ENCODE data around the gene DHPS. TPM values are rescaled to one million over a fixed set of nuclear protein-coding genes. Genes with fewer than 3 reads are reported as not detected.

Gene DHPS
- total and polyA plus RNA-seq, 2 of the 4 experiments (the other 2 are of a cell fraction) = 82.8 to 85.0 TPM

GRCh38 chr19:12705169-12705568 lies 23.5 kb upstream of the DHPS start:
- Histone ChIP-seq H3K4ac (ENCODE audit: low read depth, low read length) (no peak overlapping the region), H2BK20ac (ENCODE audit: low read depth, low read length) (no peak overlapping the region), H3K56ac (ENCODE audit: extremely low read depth, insufficient read depth, low read length) (no peak overlapping the region), H2BK15ac (ENCODE audit: low read depth, low read length) (no peak overlapping the region), H3K27ac (ENCODE audit: insufficient read depth, low read length) (no peak overlapping the region), H2BK120ac (ENCODE audit: low read depth, low read length) (no peak overlapping the region), H3K27me3 (ENCODE audit: control insufficient read depth, insufficient read depth, low read length) (no peaks in the 10 kb centered on the region), H2BK5ac (ENCODE audit: low read depth, low read length, poor library complexity, severe bottlenecking) (no peak overlapping the region), H3K36me3 (ENCODE audit: control insufficient read depth, insufficient read depth, low read length) (peaks cover 75% of the 10 kb centered on the region), H3K14ac (replicated peaks; ENCODE audit: low read depth, low read length) (no peak overlapping the region), H4K5ac (ENCODE audit: low read depth, low read length) (no peak overlapping the region), H2AK9ac (replicated peaks; ENCODE audit: low read depth, low read length, poor library complexity) (no peak overlapping the region), H4K91ac (ENCODE audit: insufficient read depth, low read depth, low read length) (no peak overlapping the region), H3K23ac (ENCODE audit: low read depth, low read length) (no peak overlapping the region), H3K18ac (ENCODE audit: low read depth, low read length) (no peak overlapping the region), H3K79me1 (ENCODE audit: low read depth in 1 of 2, low read length in 2 of 2) (peaks cover 10 to 25% of the 10 kb centered on the region in 2 experiments), H2AFZ (replicated peaks; ENCODE audit: low read length, poor library complexity) (peak overlapping the region; percentile 63), H3K9me3 (ENCODE audit: control insufficient read depth, insufficient read depth, low read length) (no peaks in the 10 kb centered on the region), H2AK5ac (ENCODE audit: low read depth, low read length) (no peak overlapping the region), H3K9ac (ENCODE audit: low read depth, low read length) (no peak overlapping the region), H3K4me3 (ENCODE audit: insufficient read depth, low read depth, low read length) (no peak overlapping the region), H4K20me1 (ENCODE audit: insufficient read depth, low read length) (peaks cover 14% of the 10 kb centered on the region), H3K9me1 (ENCODE audit: insufficient read depth, low read length) (no peaks in the 10 kb centered on the region), H3K4me2 (ENCODE audit: low read depth, low read length) (no peak overlapping the region), H4K8ac (ENCODE audit: low read depth in 2 of 2, low read length in 2 of 2) (no peak overlapping the region), H3K4me1 (ENCODE audit: control insufficient read depth, insufficient read depth, low read length) (no peaks in the 10 kb centered on the region)
- no TSS peak for BruUV-seq (replicated peaks)
- dilution Hi-C loops (cut with HindIII; ENCODE audit: low sequenced_read_pairs, unreplicated experiment) (no loop called here), in situ Hi-C loops (cut with MboI; ENCODE audit: low sequenced_read_pairs) (no loop called here), intact Hi-C loops (cut with micrococcal nuclease) (no loop called here)
- ATAC-seq (ENCODE audit: low read depth) = no peak
- CTCF ChIA-PET = no interaction called here
- POLR2A ChIA-PET (ENCODE audit: unreplicated experiment) = no interaction called here
- WGBS, 2 experiments (ENCODE audit: extremely low coverage in 2 of 2, insufficient read length in 1 of 2) = 94% methylated on average over 8 of the region's 13 CpGs; no CpG with 5 or more reads in 1 of the 2 experiments
- TF ChIP-seq MXI1 (IDR thresholded peaks at IDR 0.05; ENCODE audit: borderline replicate concordance, low read depth, low read length) (no peak), POLR2A (IDR thresholded peaks at IDR 0.05; ENCODE audit: low read depth, low read length) (no peak), RAD21 (IDR thresholded peaks at IDR 0.05; ENCODE audit: low read length) (no peak), RCOR1 (IDR thresholded peaks at IDR 0.05; ENCODE audit: insufficient replicate concordance, low read length) (no peak), CEBPB (IDR thresholded peaks at IDR 0.05; ENCODE audit: low read depth, low read length) (no peak), ELK1 (IDR thresholded peaks at IDR 0.05; ENCODE audit: borderline replicate concordance, low read depth, low read length) (no peak), BHLHE40 (IDR thresholded peaks at IDR 0.05; ENCODE audit: low read depth, low read length) (no peak), USF2 (IDR thresholded peaks at IDR 0.05; ENCODE audit: low read depth, low read length) (no peak), MAFK (IDR thresholded peaks at IDR 0.05; ENCODE audit: low read depth, low read length) (no peak)
- DNase-seq = no peak
